NCI-H2107 (cell line): ENCODE data around the gene RAMP1.
"Not testable (repeated sequence)": the region's sequence is repeated elsewhere in the genome, so short reads cannot be mapped to it uniquely, and the experiment has no call there.

Source experiments
- DNase-seq: peaks from one replicate; lab custom pipeline; 2025; lab: John Stamatoyannopoulos, UW

The RAMP1 gene

DNA sequence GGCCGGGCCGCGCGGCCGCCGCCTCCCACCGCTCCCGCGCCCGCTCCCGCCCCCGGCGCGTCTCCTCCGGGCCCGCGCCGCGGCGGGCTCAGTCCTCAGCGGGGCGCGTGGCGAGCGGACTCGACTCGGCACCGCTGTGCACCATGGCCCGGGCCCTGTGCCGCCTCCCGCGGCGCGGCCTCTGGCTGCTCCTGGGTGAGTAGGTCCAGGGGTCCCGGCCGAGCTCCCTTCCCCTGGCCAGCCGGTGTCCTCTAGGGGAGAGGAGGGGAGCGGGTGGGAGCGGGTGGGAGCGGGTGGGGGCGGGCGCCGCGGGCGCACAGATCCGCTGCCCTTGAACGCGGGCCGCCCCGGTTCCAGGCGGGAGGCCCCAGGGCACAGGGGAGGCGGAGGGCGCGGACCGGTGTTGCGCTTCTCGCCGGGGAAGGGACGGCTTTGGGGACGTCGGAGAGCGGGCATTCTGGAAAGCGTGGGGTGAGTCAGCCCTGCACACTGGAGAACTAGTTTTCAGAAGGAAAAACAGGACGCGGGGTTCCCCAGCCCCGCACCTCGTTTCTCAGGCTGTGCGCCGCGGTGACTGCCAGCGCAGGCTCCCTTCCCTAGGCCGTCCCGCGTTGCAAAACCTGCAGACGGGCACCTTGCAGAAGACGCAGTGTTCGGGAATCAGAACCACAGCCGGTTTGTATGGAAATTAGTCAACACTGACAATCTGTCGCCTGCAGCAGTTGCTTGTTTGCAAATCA, at the start of gene RAMP1:
TSS of gene RAMP1 (plus strand) at position 91 of the 740 bp plus-strand sequence. CDS start at position 144, 53 bp downstream.
- no peak for DNase-seq

DNA sequence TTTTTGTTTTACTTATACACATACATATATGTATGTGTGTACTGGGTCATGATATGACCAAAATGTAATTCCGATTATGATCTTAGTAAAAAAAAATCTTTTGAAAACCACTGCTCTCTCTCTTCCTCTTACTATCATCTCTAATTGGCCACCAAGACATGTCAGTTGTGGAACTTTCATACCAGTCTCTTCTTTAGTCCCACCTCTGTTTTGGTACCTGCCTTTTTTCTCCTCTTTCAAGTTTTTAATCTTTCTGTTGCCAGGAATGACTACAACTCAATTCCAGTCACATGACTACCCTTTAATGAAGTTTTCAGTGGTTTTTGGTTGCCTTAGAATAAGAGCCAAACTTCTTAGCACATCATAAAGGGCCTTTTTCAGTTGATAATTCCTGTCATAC, 43.8 kb upstream of the RAMP1 start:
- no peak for DNase-seq

- no peak for DNase-seq
These were observed 42.9 kb upstream of the RAMP1 start for GRCh38 chr2:237816531-237816930.

DNA sequence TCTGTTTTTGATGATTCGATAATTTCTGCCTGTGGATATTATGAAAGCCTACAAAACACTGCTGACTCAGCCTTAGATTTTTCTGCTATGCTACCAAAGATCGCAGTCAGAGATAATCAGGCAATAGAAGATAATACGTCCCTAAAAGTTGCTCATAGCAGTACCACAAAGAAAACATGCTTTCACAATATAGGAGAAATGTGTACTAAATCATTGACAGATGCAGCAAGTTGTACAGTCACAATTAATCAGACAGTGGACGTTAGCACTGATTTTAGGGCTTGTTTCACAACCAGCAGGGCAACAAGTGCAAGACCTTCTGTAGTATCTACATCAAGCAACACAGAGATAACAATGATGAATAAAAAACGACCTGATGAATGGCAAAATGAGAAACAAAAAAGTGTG, 41.4 kb upstream of the RAMP1 start:
- DNase-seq: no peak

- no peak for DNase-seq
These were observed 40.2 kb upstream of the RAMP1 start for GRCh38 chr2:237819231-237819630.

GRCh38 chr2:237820421-237820820, 39.0 kb upstream of the RAMP1 start:
- DNase-seq: no peak

DNA sequence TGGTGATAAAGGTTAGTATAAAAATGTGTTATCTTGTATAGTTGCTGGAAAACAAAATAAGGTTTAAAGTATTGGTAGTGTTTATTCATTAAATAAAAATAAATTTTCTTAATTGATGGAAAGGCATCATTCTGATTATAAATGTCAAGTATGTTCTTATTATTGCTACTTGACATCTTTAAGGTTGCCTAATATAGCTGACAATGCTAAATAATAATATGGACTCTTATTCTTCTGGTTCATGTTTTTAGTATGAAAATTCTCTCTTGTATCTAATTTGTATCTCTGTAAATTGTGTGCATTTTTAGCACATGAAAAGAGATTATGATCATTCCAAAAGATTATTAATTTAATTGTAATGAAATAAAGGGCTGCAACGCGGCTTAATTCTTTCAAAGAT, 35.9 kb upstream of the RAMP1 start:
- no peak for DNase-seq

DNA sequence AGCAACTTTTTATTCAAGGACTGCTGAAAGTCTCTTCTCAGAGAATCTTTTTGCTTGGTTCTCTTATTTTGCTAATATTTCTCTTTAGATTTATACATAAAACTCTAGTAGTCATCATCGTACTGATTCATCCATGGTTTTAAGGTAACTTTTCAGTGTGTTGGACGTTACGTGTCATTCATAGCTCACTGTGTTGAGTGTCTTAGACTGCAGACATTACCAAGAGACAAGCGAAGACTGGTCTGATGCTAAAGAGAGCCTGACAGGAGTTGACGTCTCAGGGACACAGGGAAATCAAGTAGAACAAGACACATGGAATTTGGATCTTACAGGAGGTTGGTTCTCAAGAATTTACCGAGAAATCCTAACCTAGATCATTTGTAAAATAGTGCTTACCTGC, 35.3 kb upstream of the RAMP1 start:
- DNase-seq: no peak

- no peak for DNase-seq
These were observed 31.9 kb upstream of the RAMP1 start for GRCh38 chr2:237827421-237827987.

DNA sequence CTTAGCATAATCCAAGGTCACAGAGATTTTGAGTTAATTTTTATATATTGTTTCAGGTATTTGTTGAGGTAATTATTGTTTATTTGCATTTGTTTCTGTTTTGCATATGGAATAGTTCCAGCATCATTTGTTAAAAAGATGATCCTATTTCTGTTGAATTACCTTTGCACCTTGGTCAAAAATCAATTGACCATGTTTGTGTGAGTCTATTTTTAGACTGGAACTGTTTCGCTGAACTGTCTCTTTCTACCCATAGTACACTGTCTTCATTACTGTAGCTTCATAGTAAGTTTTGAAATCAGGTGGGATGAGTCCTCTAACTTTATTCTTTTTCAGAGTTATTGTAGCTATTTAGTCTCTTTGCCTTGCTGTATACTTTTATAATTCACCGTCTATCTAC, 28.9 kb upstream of the RAMP1 start:
- DNase-seq: no peak

GRCh38 chr2:237833546-237833945, 25.9 kb upstream of the RAMP1 start:
- no peak for DNase-seq

DNA sequence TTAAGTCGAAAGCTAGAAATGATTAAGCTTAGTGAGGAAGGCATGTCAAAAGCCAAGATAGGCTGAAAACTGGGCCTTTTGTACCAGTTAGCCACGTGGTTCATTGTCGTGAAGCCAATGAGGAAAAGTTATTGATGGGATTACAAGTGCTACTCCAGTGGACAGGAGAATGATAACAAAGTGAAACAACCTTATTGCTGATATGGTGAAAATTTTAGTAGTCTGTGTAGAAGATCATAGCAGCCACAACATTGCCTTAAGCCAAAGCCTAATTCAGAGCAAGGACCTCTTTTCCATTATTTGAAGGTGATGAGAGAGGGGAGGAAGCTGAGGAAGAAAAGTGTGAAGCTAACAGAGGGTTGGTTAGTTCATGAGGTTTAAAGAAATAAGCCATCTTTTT, 24.1 kb upstream of the RAMP1 start:
- no peak for DNase-seq

GRCh38 chr2:237841051-237841450, 18.4 kb upstream of the RAMP1 start:
- DNase-seq: no peak

- not testable (repeated sequence) for DNase-seq
These were observed 10.5 kb upstream of the RAMP1 start for GRCh38 chr2:237848940-237849339.

DNA sequence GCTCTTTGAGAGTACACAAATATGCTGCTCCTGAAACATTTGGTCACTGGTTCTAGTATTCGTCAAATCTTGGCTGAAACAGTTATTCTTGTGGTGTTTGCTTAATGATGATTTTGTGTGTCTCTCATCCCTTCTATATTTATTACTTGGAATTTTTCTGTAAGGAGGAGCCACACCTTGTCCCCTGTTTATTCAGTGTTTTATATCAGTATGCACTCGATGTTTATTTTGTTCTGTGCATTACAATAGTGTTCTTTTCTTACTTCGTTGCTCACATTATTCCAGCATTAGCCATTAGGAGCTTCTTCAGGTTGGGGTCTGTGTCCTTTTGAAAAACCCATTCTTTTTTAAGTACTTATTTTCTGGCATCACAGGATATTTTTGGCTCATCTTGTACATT, 5.1 kb upstream of the RAMP1 start:
- no peak for DNase-seq

- no peak for DNase-seq
These were observed 1.6 kb upstream of the RAMP1 start for GRCh38 chr2:237857791-237858190.

DNA sequence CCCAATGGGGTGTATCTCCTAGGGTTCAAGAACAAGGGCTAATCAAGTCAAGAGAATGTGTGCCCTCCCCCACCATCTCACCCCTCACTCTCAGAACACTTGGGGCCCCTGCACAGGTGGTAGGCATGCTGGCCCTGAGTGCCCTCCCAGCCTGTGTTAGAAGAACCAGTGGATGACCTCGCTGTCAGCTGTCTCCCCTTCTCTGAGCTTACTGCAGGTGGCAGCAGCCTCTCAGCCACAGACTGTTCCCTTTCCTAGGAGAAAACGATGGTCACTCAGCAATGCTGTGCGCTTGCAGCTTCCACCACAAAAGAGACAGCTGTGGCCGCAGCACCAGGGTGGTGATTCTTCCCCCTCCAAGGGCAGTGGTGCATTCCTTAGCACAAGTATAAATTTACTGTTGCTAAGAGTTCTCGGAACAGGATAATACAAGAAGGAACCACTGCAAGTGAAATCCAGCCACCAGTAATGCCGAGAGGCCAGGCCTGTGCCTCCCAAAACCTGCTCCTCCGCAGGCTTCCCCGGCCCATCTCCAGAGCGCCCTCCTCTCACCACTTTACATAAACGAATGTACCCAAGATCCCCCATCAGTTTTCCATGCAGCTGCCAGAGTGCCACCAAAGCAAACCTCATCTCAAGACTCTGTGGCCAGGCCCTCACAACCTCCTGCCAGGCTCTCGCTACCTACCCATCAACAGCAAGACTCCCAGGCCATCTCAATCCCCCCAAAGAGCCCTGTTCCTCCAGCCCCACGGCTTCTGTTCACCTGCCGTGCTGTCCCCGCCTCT, 935 bp upstream of the RAMP1 start:
- DNase-seq: peak; percentile 27

- no peak for DNase-seq
These were observed 365 bp upstream of the RAMP1 start for GRCh38 chr2:237859082-237859433.

- no peak for DNase-seq
These were observed 981 bp downstream of the RAMP1 start for GRCh38 chr2:237860273-237860935.

DNA sequence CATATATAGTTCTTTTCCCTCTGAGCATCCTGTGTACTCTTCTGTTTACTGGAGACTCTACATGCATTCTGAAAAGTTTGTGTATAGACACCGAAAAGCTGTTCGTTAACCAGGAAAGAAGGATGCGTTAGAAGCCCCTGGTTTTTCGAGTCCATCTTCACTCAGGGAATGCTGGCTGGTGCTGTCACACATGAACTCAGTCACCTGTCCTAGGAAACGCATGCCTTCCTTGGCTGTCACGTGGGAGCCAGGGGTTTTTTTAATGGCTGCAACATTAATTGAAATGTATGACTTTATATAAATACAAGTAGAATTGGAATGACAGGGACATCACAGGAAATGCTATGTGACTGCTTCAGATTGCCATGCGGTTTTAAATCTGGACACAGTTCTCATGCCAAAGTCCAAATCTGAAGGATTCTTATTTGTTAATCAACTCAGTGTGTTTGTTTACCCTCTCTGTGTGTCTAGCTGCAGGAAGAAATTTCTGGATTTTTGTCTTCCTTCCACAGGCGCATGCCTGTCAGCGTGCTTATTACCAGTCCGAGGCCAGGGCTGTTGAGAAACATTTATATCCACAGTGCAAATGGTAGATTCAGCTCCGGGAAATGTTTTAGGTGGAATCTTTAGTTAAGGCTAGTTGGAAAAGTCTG, 2.6 kb downstream of the RAMP1 start:
- DNase-seq: no peak

DNA sequence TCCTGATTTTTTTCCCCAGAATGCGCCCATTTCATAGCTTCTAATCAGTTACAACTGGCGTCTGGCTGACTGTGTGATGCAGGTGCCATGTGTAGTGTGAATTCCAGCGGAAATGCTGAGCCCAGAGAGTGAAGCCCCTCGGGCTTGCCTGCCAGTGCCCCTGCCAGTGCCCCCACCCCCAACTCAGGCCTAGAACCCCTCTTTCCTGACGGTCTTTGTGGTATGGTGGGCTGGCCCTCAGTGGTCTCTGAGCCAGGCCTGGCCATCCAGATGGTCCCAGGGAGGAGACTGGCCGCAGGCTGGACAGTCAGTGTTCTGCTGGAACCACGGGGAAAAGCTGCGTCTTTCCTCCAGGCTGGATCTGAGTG, 3.1 kb downstream of the RAMP1 start:
- no peak for DNase-seq

GRCh38 chr2:237863102-237863511, 3.7 kb downstream of the RAMP1 start:
- DNase-seq: no peak
